Chondrocyte (in vitro differentiated cells): ENCODE data around the gene CEP104. TPM values are rescaled to one million over a fixed set of nuclear protein-coding genes. Genes with fewer than 3 reads are reported as not detected.

Source experiments
- DNase-seq: peaks from one replicate; pipeline ENCODE4 v3.0.0; 2021; ENCODE audit warnings: mixed read lengths, low spot score
- H3K27ac Mint-ChIP-seq: one replicate; pipeline ENCODE4 v1.8.0; 2021; ENCODE audit warnings: mild to moderate bottlenecking, moderate library complexity, mixed read lengths; ENCODE audit not compliant: unreplicated experiment
- H3K27me3 Mint-ChIP-seq: 2 replicates; pipeline ENCODE4 v1.8.0; 2021; ENCODE audit warnings: low read depth, mixed read lengths
- H3K36me3 Mint-ChIP-seq: 2 replicates; pipeline ENCODE4 v1.8.0; 2021; ENCODE audit warnings: low read depth, mixed read lengths
- H3K4me1 Mint-ChIP-seq: 2 replicates; pipeline ENCODE4 v1.8.0; 2021; ENCODE audit warnings: low read depth, mild to moderate bottlenecking, mixed read lengths
- H3K4me3 Mint-ChIP-seq: one replicate; pipeline ENCODE4 v1.8.0; 2021; ENCODE audit warnings: mild to moderate bottlenecking, moderate library complexity, mixed read lengths; ENCODE audit not compliant: unreplicated experiment
- H3K9me3 Mint-ChIP-seq: 2 replicates; pipeline ENCODE4 v1.8.0; 2021; ENCODE audit warnings: low read depth, mixed read lengths
- CTCF ChIP-seq: fragments of 200-600 bp; sonication (generic); IDR thresholded peaks from 2 replicates; pipeline ENCODE4 v1.5.0; 2021; ENCODE audit warnings: antibody characterized with exemption, mild to moderate bottlenecking, moderate library complexity
- total RNA-seq: library from RNA; stranded (reverse); gene quantifications from 3 replicates; pipeline ENCODE4 v1.2.1, GENCODE V29; 2021

The CEP104 gene
- total RNA-seq, 1 donor from 2014 or later: 37.4 TPM

GRCh38 chr1:3789421-3790300 is 67.3 kb downstream of the CEP104 start:
- Mint-ChIP-seq H3K36me3 (peaks cover 12% of the 10 kb centered on the region), H3K27me3 (no peaks in the 10 kb centered on the region), H3K9me3 (no peaks in the 10 kb centered on the region), H3K4me1 (peaks cover 25% of the 10 kb centered on the region), H3K4me3 (no peak overlapping the region), H3K27ac (no peak overlapping the region)
- TF ChIP-seq CTCF: no peak
- no peak for DNase-seq

GRCh38 chr1:3788756-3789420 is 68.1 kb downstream of the CEP104 start:
- no peak for TF ChIP-seq CTCF
- no peak for DNase-seq
- peaks cover 18% of the 10 kb centered on the region for H3K36me3 Mint-ChIP-seq

GRCh38 chr1:3787745-3788605 is 69.0 kb downstream of the CEP104 start:
- H3K9me3 Mint-ChIP-seq: no peaks in the 10 kb centered on the region
- peaks cover 23% of the 10 kb centered on the region for H3K36me3 Mint-ChIP-seq
- H3K4me1 Mint-ChIP-seq: peaks cover 9% of the 10 kb centered on the region
- peak; percentile 79 for DNase-seq
- H3K27ac Mint-ChIP-seq: no peak overlapping the region
- H3K27me3 Mint-ChIP-seq: no peaks in the 10 kb centered on the region
- TF ChIP-seq CTCF: no peak
- no peak overlapping the region for H3K4me3 Mint-ChIP-seq

More at GRCh38 chr1:3788756-3789420, 68.1 kb downstream of the CEP104 start:
- H3K27ac Mint-ChIP-seq: no peak overlapping the region
- no peaks in the 10 kb centered on the region for H3K9me3 Mint-ChIP-seq
- H3K27me3 Mint-ChIP-seq: no peaks in the 10 kb centered on the region
- peaks cover 18% of the 10 kb centered on the region for H3K4me1 Mint-ChIP-seq
- no peak overlapping the region for H3K4me3 Mint-ChIP-seq

- no peaks in the 10 kb centered on the region for H3K9me3 Mint-ChIP-seq
- no peaks in the 10 kb centered on the region for H3K27me3 Mint-ChIP-seq
- H3K4me3 Mint-ChIP-seq: no peak overlapping the region
- peaks cover 4% of the 10 kb centered on the region for H3K4me1 Mint-ChIP-seq
- H3K36me3 Mint-ChIP-seq: peaks cover 24% of the 10 kb centered on the region
- DNase-seq: no peak
- no peak for TF ChIP-seq CTCF
- no peak overlapping the region for H3K27ac Mint-ChIP-seq
These were observed 69.7 kb downstream of the CEP104 start for GRCh38 chr1:3787349-3787715.
